ENCODE data around the gene PIP4P1.

GRCh38 chr14:20435582-20436362 is 25.5 kb downstream of the PIP4P1 start, which contains the start of gene KLHL33:
- TF ChIP-seq GABPA (IDR thresholded peaks at IDR 0.05 in 1 of 2, conservative IDR thresholded peaks at IDR 0.05 in 1 of 2) (no peak), CTCF (IDR thresholded peaks at IDR 0.05; ENCODE audit: low read depth, low read length, missing input control) (no peak), ATF3 (IDR thresholded peaks at IDR 0.05) (no peak), JUND (IDR thresholded peaks at IDR 0.05) (no peak), REST (IDR thresholded peaks at IDR 0.05) (no peak), FOXA1 (IDR thresholded peaks at IDR 0.05) (no peak), SP1 (IDR thresholded peaks at IDR 0.05) (no peak), HNF4A (conservative IDR thresholded peaks at IDR 0.05) (no peak), YY1 (IDR thresholded peaks at IDR 0.05) (no peak), TAF1 (conservative IDR thresholded peaks at IDR 0.05) (no peak), MAX (IDR thresholded peaks at IDR 0.05) (no peak), HNF4G (IDR thresholded peaks at IDR 0.05) (no peak), RAD21 (IDR thresholded peaks at IDR 0.05) (no peak)
